Body of pancreas (tissue), 4 donors: ENCODE results near the gene ARPC2.

Experiments used
- POLR2A ChIP-seq, 3 donors: fragments of 450-650 bp; IDR thresholded peaks; one replicate each; pipeline ENCODE4 v1.6.1; 2016; ENCODE audit warnings: antibody characterized with exemption in 3 of 3, mild to moderate bottlenecking in 2 of 3
- TF ChIP-seq, protein P1 (sequence below), 7 experiments: fragments of 450-650 bp in 4 of 7; fragments of 200-600 bp in 3 of 7; sonication (generic) in 3 of 7; IDR thresholded peaks; one replicate each; pipeline ENCODE4 v1.5.1; 2016 to 2019; ENCODE audit warnings: antibody characterized with exemption in 7 of 7

DNA sequence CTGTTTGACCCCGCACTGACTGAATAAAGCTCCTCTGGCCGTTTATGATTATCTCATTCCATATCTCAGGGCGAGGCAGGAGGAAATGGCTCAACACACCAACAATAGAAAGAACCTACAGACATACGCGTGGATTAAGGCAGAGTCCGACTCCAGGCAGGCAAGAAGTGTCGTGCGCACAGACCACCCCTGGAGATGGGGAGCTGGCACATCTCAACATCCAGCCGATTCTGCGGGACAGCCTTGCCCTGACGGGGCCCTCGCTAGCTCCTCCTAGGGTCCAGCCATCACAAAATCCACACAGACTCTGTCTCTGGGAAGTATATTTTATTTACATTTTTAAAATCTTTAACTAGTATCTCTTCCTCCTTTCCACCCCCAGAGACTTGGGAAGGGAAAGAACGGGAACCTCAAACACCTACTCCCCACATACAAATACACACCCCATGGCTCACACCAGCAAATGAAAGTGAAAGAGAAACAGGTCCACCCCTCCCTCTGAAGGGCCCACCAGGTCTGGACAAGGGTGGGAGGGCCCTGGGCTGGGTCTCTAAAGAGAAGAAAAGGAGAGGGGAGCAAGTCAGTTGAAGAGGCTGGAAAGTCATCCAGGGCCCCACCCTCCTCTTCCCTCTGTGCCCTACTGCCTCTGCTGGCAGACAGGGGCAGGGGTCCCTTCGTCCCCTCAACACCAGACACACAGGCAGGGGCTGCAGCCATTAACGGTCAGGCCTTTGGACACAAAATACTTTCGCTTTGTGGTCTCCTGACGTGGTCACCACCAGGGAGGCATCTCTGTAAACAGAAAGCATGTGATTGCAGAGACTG lies 47.0 kb downstream of the ARPC2 start:
- TF ChIP-seq, protein P1, sequence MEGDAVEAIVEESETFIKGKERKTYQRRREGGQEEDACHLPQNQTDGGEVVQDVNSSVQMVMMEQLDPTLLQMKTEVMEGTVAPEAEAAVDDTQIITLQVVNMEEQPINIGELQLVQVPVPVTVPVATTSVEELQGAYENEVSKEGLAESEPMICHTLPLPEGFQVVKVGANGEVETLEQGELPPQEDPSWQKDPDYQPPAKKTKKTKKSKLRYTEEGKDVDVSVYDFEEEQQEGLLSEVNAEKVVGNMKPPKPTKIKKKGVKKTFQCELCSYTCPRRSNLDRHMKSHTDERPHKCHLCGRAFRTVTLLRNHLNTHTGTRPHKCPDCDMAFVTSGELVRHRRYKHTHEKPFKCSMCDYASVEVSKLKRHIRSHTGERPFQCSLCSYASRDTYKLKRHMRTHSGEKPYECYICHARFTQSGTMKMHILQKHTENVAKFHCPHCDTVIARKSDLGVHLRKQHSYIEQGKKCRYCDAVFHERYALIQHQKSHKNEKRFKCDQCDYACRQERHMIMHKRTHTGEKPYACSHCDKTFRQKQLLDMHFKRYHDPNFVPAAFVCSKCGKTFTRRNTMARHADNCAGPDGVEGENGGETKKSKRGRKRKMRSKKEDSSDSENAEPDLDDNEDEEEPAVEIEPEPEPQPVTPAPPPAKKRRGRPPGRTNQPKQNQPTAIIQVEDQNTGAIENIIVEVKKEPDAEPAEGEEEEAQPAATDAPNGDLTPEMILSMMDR (IDR thresholded peaks at IDR 0.05), result no peak
- TF ChIP-seq POLR2A (IDR thresholded peaks at IDR 0.05), result no peak
